PFSK-1 (cell line): ENCODE measurements around the gene GMNC.

Experiments used
- FOXP2 ChIP-seq: optimal IDR thresholded peaks from 2 replicates; pipeline ENCODE3; 2011; ENCODE audit warnings: borderline replicate concordance, control low read depth, inconsistent platforms; ENCODE audit not compliant: insufficient read depth; ENCODE audit errors: extremely low read length, extremely low read depth
- POLR2AphosphoS5 ChIP-seq: IDR thresholded peaks from 2 replicates; pipeline ENCODE4 v1.6.1; 2012; ENCODE audit warnings: low read depth, mild to moderate bottlenecking, control low read depth, low read length, moderate library complexity
- REST ChIP-seq, 2 experiments: IDR thresholded peaks; 2 replicates each; pipeline versions ENCODE4 v1.6.1 to v1.8.0; 2011 to 2012; ENCODE audit warnings: low read depth in 2 of 2, low read length in 2 of 2, control low read depth in 1 of 2, inconsistent platforms in 1 of 2, mild to moderate bottlenecking in 1 of 2, moderate library complexity in 1 of 2; ENCODE audit not compliant: insufficient read depth in 1 of 2
- SIN3A ChIP-seq: IDR thresholded peaks from 2 replicates; pipeline ENCODE4 v1.6.1; 2012; ENCODE audit warnings: mild to moderate bottlenecking, low read length, moderate library complexity, borderline replicate concordance; ENCODE audit not compliant: insufficient read depth
- TAF1 ChIP-seq: IDR thresholded peaks from 2 replicates; pipeline ENCODE4 v1.6.1; 2012; ENCODE audit warnings: low read length, control low read depth, borderline replicate concordance; ENCODE audit not compliant: insufficient read depth

DNA sequence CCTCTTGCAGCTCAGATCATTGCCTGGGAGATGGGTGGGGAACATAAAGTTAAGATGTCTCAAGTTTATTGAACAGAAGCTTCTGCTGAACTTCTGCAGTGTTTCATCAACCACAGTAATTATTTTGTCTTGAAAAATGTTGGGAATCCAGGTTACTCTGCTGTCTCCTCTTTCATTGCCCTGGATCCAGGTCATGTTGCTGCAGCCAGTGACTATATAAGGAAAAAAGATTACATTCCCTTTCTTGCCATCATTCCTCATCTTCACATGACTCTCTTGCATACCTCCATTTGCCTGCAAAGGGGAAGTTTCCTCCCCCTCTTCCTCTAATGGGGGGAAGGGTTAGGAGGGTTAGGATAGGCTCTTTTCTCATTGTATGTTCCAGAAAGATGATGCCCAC is 15.1 kb downstream of the GMNC start:
- TF ChIP-seq POLR2AphosphoS5: no peak
- no peak for TF ChIP-seq SIN3A
- no peak for TF ChIP-seq TAF1
- no peak for TF ChIP-seq FOXP2
- TF ChIP-seq REST (IDR thresholded peaks at IDR 0.05; ENCODE audit: insufficient read depth in 1 of 2, low read depth in 2 of 2, low read length in 2 of 2): no peak
